ENCODE data around the gene RAB37. TPM values are rescaled to one million over a fixed set of nuclear protein-coding genes. Genes with fewer than 3 reads are reported as not detected.

Gene RAB37
- total and polyA plus RNA-seq, 9 of the 15 experiments (the other 6 are each of a cell fraction or from before 2014, with no cell fraction given), result 0.03 to 0.27 (median 0.11) TPM; not detected in 4

GRCh38 chr17:74736513-74737298, at the start of gene RAB37 (continued):
- TF ChIP-seq, protein P1, sequence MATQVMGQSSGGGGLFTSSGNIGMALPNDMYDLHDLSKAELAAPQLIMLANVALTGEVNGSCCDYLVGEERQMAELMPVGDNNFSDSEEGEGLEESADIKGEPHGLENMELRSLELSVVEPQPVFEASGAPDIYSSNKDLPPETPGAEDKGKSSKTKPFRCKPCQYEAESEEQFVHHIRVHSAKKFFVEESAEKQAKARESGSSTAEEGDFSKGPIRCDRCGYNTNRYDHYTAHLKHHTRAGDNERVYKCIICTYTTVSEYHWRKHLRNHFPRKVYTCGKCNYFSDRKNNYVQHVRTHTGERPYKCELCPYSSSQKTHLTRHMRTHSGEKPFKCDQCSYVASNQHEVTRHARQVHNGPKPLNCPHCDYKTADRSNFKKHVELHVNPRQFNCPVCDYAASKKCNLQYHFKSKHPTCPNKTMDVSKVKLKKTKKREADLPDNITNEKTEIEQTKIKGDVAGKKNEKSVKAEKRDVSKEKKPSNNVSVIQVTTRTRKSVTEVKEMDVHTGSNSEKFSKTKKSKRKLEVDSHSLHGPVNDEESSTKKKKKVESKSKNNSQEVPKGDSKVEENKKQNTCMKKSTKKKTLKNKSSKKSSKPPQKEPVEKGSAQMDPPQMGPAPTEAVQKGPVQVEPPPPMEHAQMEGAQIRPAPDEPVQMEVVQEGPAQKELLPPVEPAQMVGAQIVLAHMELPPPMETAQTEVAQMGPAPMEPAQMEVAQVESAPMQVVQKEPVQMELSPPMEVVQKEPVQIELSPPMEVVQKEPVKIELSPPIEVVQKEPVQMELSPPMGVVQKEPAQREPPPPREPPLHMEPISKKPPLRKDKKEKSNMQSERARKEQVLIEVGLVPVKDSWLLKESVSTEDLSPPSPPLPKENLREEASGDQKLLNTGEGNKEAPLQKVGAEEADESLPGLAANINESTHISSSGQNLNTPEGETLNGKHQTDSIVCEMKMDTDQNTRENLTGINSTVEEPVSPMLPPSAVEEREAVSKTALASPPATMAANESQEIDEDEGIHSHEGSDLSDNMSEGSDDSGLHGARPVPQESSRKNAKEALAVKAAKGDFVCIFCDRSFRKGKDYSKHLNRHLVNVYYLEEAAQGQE (IDR thresholded peaks at IDR 0.05; ENCODE audit: borderline replicate concordance), result peak; percentile 70; the same call in 1 of the 2 replicates
- TF ChIP-seq, protein P1 (CRISPR knock-in tag; IDR thresholded peaks at IDR 0.05; ENCODE audit: low read depth), result no peak
- TF ChIP-seq, protein P2, sequence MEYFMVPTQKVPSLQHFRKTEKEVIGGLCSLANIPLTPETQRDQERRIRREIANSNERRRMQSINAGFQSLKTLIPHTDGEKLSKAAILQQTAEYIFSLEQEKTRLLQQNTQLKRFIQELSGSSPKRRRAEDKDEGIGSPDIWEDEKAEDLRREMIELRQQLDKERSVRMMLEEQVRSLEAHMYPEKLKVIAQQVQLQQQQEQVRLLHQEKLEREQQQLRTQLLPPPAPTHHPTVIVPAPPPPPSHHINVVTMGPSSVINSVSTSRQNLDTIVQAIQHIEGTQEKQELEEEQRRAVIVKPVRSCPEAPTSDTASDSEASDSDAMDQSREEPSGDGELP (CRISPR knock-in tag; IDR thresholded peaks at IDR 0.05; ENCODE audit: borderline replicate concordance), result 0 out of 2 replicates have a peak, but pooled peaks have one; percentile 10
- TF ChIP-seq ZNF217 (CRISPR knock-in tag; IDR thresholded peaks at IDR 0.05), result no peak
- no peak for TF ChIP-seq NFIX (CRISPR knock-in tag; IDR thresholded peaks at IDR 0.05; ENCODE audit: low read depth)
- no peak for TF ChIP-seq ZNF766 (CRISPR knock-in tag; conservative IDR thresholded peaks at IDR 0.05)
- TF ChIP-seq, protein P3, sequence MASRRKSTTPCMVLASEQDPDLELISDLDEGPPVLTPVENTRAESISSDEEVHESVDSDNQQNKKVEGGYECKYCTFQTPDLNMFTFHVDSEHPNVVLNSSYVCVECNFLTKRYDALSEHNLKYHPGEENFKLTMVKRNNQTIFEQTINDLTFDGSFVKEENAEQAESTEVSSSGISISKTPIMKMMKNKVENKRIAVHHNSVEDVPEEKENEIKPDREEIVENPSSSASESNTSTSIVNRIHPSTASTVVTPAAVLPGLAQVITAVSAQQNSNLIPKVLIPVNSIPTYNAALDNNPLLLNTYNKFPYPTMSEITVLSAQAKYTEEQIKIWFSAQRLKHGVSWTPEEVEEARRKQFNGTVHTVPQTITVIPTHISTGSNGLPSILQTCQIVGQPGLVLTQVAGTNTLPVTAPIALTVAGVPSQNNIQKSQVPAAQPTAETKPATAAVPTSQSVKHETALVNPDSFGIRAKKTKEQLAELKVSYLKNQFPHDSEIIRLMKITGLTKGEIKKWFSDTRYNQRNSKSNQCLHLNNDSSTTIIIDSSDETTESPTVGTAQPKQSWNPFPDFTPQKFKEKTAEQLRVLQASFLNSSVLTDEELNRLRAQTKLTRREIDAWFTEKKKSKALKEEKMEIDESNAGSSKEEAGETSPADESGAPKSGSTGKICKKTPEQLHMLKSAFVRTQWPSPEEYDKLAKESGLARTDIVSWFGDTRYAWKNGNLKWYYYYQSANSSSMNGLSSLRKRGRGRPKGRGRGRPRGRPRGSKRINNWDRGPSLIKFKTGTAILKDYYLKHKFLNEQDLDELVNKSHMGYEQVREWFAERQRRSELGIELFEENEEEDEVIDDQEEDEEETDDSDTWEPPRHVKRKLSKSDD (conservative IDR thresholded peaks at IDR 0.05; ENCODE audit: low read length), result no peak
- TF ChIP-seq RAD21 (CRISPR knock-in tag; conservative IDR thresholded peaks at IDR 0.05 in 1 of 2, IDR thresholded peaks at IDR 0.05 in 1 of 2), result peak; percentile 80 to 81
- peak; percentile 62 to 64 for TF ChIP-seq NRF1 (conservative IDR thresholded peaks at IDR 0.05 in 1 of 2, IDR thresholded peaks at IDR 0.05 in 1 of 2)
- TF ChIP-seq HMG20A (CRISPR knock-in tag; conservative IDR thresholded peaks at IDR 0.05), result no peak
- no peak for TF ChIP-seq ZNF316 (IDR thresholded peaks at IDR 0.05)
- TF ChIP-seq MAZ (CRISPR knock-in tag; conservative IDR thresholded peaks at IDR 0.05 in 1 of 2, IDR thresholded peaks at IDR 0.05 in 1 of 2), result peak in 1 of 2 experiments; percentile 26; a peak in 1 of 4 replicates
- TF ChIP-seq ZNF561 (CRISPR knock-in tag; conservative IDR thresholded peaks at IDR 0.05), result no peak
- TF ChIP-seq TSC22D4 (tag; IDR thresholded peaks at IDR 0.05), result no peak
- TF ChIP-seq ZNF830 (CRISPR knock-in tag; IDR thresholded peaks at IDR 0.05), result no peak
- no peak for TF ChIP-seq TCF7L2 (IDR thresholded peaks at IDR 0.05; ENCODE audit: low read depth, low read length)

Data from K562 (cell line).